Measurements from ENCODE around the gene AKIP1.
"Not testable (repeated sequence)": the region's sequence is repeated elsewhere in the genome, so short reads cannot be mapped to it uniquely, and the experiment has no call there.

The AKIP1 gene

GRCh38 chr11:8878771-8879170 lies 32.2 kb upstream of the AKIP1 start:
- Histone ChIP-seq H3K27me3 (replicated peaks; ENCODE audit: control insufficient read depth, insufficient read depth, low read length, poor library complexity, severe bottlenecking) (no peaks in the 10 kb centered on the region), H3K9me3 (ENCODE audit: control insufficient read depth, low read length) (no peaks in the 10 kb centered on the region), H3K27ac (ENCODE audit: insufficient read depth, low read length, poor library complexity, severe bottlenecking) (no peak overlapping the region), H3K4me1 (ENCODE audit: control insufficient read depth, insufficient read depth, low read length, poor library complexity, severe bottlenecking) (no peaks in the 10 kb centered on the region), H3K36me3 (ENCODE audit: control insufficient read depth, insufficient read depth, low read length) (no peaks in the 10 kb centered on the region), H3K4me3 (ENCODE audit: insufficient read depth, low read depth, low read length, poor library complexity, severe bottlenecking) (no peak overlapping the region)
- DNase-seq, result no peak

- H3K4me3 ChIP-seq (ENCODE audit: insufficient read depth, low read depth, low read length, poor library complexity, severe bottlenecking); H3K36me3 ChIP-seq (ENCODE audit: control insufficient read depth, insufficient read depth, low read length); H3K27me3 ChIP-seq (replicated peaks; ENCODE audit: control insufficient read depth, insufficient read depth, low read length, poor library complexity, severe bottlenecking); DNase-seq; H3K4me1 ChIP-seq (ENCODE audit: control insufficient read depth, insufficient read depth, low read length, poor library complexity, severe bottlenecking); H3K27ac ChIP-seq (ENCODE audit: insufficient read depth, low read length, poor library complexity, severe bottlenecking); H3K9me3 ChIP-seq (ENCODE audit: control insufficient read depth, low read length): not testable (repeated sequence)
These were observed 29.4 kb upstream of the AKIP1 start for GRCh38 chr11:8881585-8881984.

- Histone ChIP-seq H3K9me3 (ENCODE audit: control insufficient read depth, low read length) (no peaks in the 10 kb centered on the region), H3K4me3 (ENCODE audit: insufficient read depth, low read depth, low read length, poor library complexity, severe bottlenecking) (no peak overlapping the region), H3K36me3 (ENCODE audit: control insufficient read depth, insufficient read depth, low read length) (no peaks in the 10 kb centered on the region), H3K4me1 (ENCODE audit: control insufficient read depth, insufficient read depth, low read length, poor library complexity, severe bottlenecking) (no peaks in the 10 kb centered on the region), H3K27me3 (replicated peaks; ENCODE audit: control insufficient read depth, insufficient read depth, low read length, poor library complexity, severe bottlenecking) (no peaks in the 10 kb centered on the region), H3K27ac (ENCODE audit: insufficient read depth, low read length, poor library complexity, severe bottlenecking) (no peak overlapping the region)
- no peak for DNase-seq
These were observed 24.7 kb upstream of the AKIP1 start for GRCh38 chr11:8886322-8886721.

- not testable (repeated sequence) for H3K27ac ChIP-seq (ENCODE audit: insufficient read depth, low read length, poor library complexity, severe bottlenecking); DNase-seq
These were observed 19.8 kb upstream of the AKIP1 start for GRCh38 chr11:8891185-8891584.

GRCh38 chr11:8899119-8899753 lies 11.8 kb upstream of the AKIP1 start:
- no peaks in the 10 kb centered on the region for H3K9me3 ChIP-seq (ENCODE audit: control insufficient read depth, low read length)
- H3K36me3 ChIP-seq (ENCODE audit: control insufficient read depth, insufficient read depth, low read length), result no peaks in the 10 kb centered on the region
- H3K4me3 ChIP-seq (ENCODE audit: insufficient read depth, low read depth, low read length, poor library complexity, severe bottlenecking), result no peak overlapping the region
- no peaks in the 10 kb centered on the region for H3K27me3 ChIP-seq (replicated peaks; ENCODE audit: control insufficient read depth, insufficient read depth, low read length, poor library complexity, severe bottlenecking)
- H3K4me1 ChIP-seq (ENCODE audit: control insufficient read depth, insufficient read depth, low read length, poor library complexity, severe bottlenecking), result no peaks in the 10 kb centered on the region
- H3K27ac ChIP-seq (ENCODE audit: insufficient read depth, low read length, poor library complexity, severe bottlenecking), result no peak overlapping the region
- no peak for DNase-seq

More at GRCh38 chr11:8891185-8891584, 19.8 kb upstream of the AKIP1 start:
- H3K9me3 ChIP-seq (ENCODE audit: control insufficient read depth, low read length); H3K27me3 ChIP-seq (replicated peaks; ENCODE audit: control insufficient read depth, insufficient read depth, low read length, poor library complexity, severe bottlenecking); H3K36me3 ChIP-seq (ENCODE audit: control insufficient read depth, insufficient read depth, low read length); H3K4me3 ChIP-seq (ENCODE audit: insufficient read depth, low read depth, low read length, poor library complexity, severe bottlenecking); H3K4me1 ChIP-seq (ENCODE audit: control insufficient read depth, insufficient read depth, low read length, poor library complexity, severe bottlenecking): not testable (repeated sequence)

GRCh38 chr11:8905528-8906165 lies 5.3 kb upstream of the AKIP1 start:
- DNase-seq, result no peak
- no peaks in the 10 kb centered on the region for H3K36me3 ChIP-seq (ENCODE audit: control insufficient read depth, insufficient read depth, low read length)
- no peaks in the 10 kb centered on the region for H3K27me3 ChIP-seq (replicated peaks; ENCODE audit: control insufficient read depth, insufficient read depth, low read length, poor library complexity, severe bottlenecking)
- H3K4me1 ChIP-seq (ENCODE audit: control insufficient read depth, insufficient read depth, low read length, poor library complexity, severe bottlenecking), result no peaks in the 10 kb centered on the region
- no peak overlapping the region for H3K27ac ChIP-seq (ENCODE audit: insufficient read depth, low read length, poor library complexity, severe bottlenecking)
- H3K4me3 ChIP-seq (ENCODE audit: insufficient read depth, low read depth, low read length, poor library complexity, severe bottlenecking), result no peak overlapping the region
- no peaks in the 10 kb centered on the region for H3K9me3 ChIP-seq (ENCODE audit: control insufficient read depth, low read length)

- DNase-seq, result no peak
- no peaks in the 10 kb centered on the region for H3K36me3 ChIP-seq (ENCODE audit: control insufficient read depth, insufficient read depth, low read length)
- no peaks in the 10 kb centered on the region for H3K4me1 ChIP-seq (ENCODE audit: control insufficient read depth, insufficient read depth, low read length, poor library complexity, severe bottlenecking)
- no peaks in the 10 kb centered on the region for H3K9me3 ChIP-seq (ENCODE audit: control insufficient read depth, low read length)
- H3K4me3 ChIP-seq (ENCODE audit: insufficient read depth, low read depth, low read length, poor library complexity, severe bottlenecking), result no peak overlapping the region
- no peak overlapping the region for H3K27ac ChIP-seq (ENCODE audit: insufficient read depth, low read length, poor library complexity, severe bottlenecking)
- H3K27me3 ChIP-seq (replicated peaks; ENCODE audit: control insufficient read depth, insufficient read depth, low read length, poor library complexity, severe bottlenecking), result no peaks in the 10 kb centered on the region
These were observed 3.9 kb upstream of the AKIP1 start for GRCh38 chr11:8907116-8907515.

GRCh38 chr11:8908099-8908498 lies 2.9 kb upstream of the AKIP1 start:
- H3K36me3 ChIP-seq (ENCODE audit: control insufficient read depth, insufficient read depth, low read length), result no peaks in the 10 kb centered on the region
- H3K9me3 ChIP-seq (ENCODE audit: control insufficient read depth, low read length), result no peaks in the 10 kb centered on the region
- no peaks in the 10 kb centered on the region for H3K4me1 ChIP-seq (ENCODE audit: control insufficient read depth, insufficient read depth, low read length, poor library complexity, severe bottlenecking)
- no peaks in the 10 kb centered on the region for H3K27me3 ChIP-seq (replicated peaks; ENCODE audit: control insufficient read depth, insufficient read depth, low read length, poor library complexity, severe bottlenecking)
- no peak overlapping the region for H3K27ac ChIP-seq (ENCODE audit: insufficient read depth, low read length, poor library complexity, severe bottlenecking)
- no peak for DNase-seq
- no peak overlapping the region for H3K4me3 ChIP-seq (ENCODE audit: insufficient read depth, low read depth, low read length, poor library complexity, severe bottlenecking)

GRCh38 chr11:8910649-8911026 lies 351 bp upstream of the AKIP1 start:
- Histone ChIP-seq H3K9me3 (ENCODE audit: control insufficient read depth, low read length) (no peaks in the 10 kb centered on the region), H3K4me1 (ENCODE audit: control insufficient read depth, insufficient read depth, low read length, poor library complexity, severe bottlenecking) (peaks cover 9% of the 10 kb centered on the region), H3K27ac (ENCODE audit: insufficient read depth, low read length, poor library complexity, severe bottlenecking) (no peak overlapping the region), H3K27me3 (replicated peaks; ENCODE audit: control insufficient read depth, insufficient read depth, low read length, poor library complexity, severe bottlenecking) (no peaks in the 10 kb centered on the region), H3K4me3 (ENCODE audit: insufficient read depth, low read depth, low read length, poor library complexity, severe bottlenecking) (peak overlapping the region; percentile 86), H3K36me3 (ENCODE audit: control insufficient read depth, insufficient read depth, low read length) (no peaks in the 10 kb centered on the region)
- DNase-seq, result no peak

- peak overlapping the region; percentile 35 for H3K4me3 ChIP-seq (ENCODE audit: insufficient read depth, low read depth, low read length, poor library complexity, severe bottlenecking)
- peaks cover 9% of the 10 kb centered on the region for H3K4me1 ChIP-seq (ENCODE audit: control insufficient read depth, insufficient read depth, low read length, poor library complexity, severe bottlenecking)
- no peak for DNase-seq
- peak overlapping the region; percentile 35 for H3K27ac ChIP-seq (ENCODE audit: insufficient read depth, low read length, poor library complexity, severe bottlenecking)
- H3K27me3 ChIP-seq (replicated peaks; ENCODE audit: control insufficient read depth, insufficient read depth, low read length, poor library complexity, severe bottlenecking), result no peaks in the 10 kb centered on the region
- H3K36me3 ChIP-seq (ENCODE audit: control insufficient read depth, insufficient read depth, low read length), result peaks cover 4% of the 10 kb centered on the region
- H3K9me3 ChIP-seq (ENCODE audit: control insufficient read depth, low read length), result no peaks in the 10 kb centered on the region
These were observed 3.1 kb downstream of the AKIP1 start for GRCh38 chr11:8913961-8914660.

All from effector memory CD4-positive, alpha-beta T cell (primary cell).